Retinal pigment epithelial cell (primary cell): ENCODE measurements around the gene RAPGEF1.
A peak's percentile ranks its signal among the peaks of the same experiment; 100 is the strongest.
"Not testable (repeated sequence)": the region's sequence is repeated elsewhere in the genome, so short reads cannot be mapped to it uniquely, and the experiment has no call there.

Experiments used
- DNase-seq: peaks from one replicate; pipeline ENCODE4 v3.0.0-alpha.2; 2010; ENCODE audit warnings: low read depth
- H3K4me3 ChIP-seq: 2 replicates; pipeline ENCODE4 v1.5.1; 2011; ENCODE audit warnings: mild to moderate bottlenecking, low read length, control low read depth, moderate library complexity
- CTCF ChIP-seq: conservative IDR thresholded peaks from 2 replicates; pipeline ENCODE4 v1.5.1; 2011; ENCODE audit warnings: low read depth, low read length, control low read depth, inconsistent platforms

RAPGEF1 gene

GRCh38 chr9:131762356-131762932 lies 22.6 kb upstream of the RAPGEF1 start:
- peak; percentile 67 for TF ChIP-seq CTCF

GRCh38 chr9:131759017-131759647 lies 19.3 kb upstream of the RAPGEF1 start:
- no peak overlapping the region for H3K4me3 ChIP-seq
- no peak for DNase-seq
- TF ChIP-seq CTCF, result no peak

More at GRCh38 chr9:131762356-131762932, 22.6 kb upstream of the RAPGEF1 start:
- H3K4me3 ChIP-seq, result no peak overlapping the region
- no peak for DNase-seq

DNA sequence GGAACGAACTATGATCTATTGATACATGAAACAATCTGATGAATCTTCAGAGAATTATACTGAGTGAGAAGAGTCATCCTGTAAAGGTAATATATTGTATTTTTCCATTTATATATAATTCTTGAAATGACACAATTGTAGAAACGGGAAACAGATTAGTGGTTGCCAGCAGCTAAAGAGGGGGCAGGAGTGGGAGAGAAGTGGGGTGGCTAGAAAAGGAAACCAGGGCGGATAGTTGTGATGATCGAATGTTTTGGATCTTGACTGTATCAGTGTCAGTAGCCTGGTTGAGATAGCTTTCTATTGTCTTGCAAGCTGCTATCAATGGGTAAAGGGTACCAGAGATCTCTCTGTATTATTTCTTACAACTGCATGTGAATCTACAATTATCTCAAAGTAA lies 17.7 kb upstream of the RAPGEF1 start:
- TF ChIP-seq CTCF, result no peak
- DNase-seq, result no peak
- H3K4me3 ChIP-seq, result no peak overlapping the region

DNA sequence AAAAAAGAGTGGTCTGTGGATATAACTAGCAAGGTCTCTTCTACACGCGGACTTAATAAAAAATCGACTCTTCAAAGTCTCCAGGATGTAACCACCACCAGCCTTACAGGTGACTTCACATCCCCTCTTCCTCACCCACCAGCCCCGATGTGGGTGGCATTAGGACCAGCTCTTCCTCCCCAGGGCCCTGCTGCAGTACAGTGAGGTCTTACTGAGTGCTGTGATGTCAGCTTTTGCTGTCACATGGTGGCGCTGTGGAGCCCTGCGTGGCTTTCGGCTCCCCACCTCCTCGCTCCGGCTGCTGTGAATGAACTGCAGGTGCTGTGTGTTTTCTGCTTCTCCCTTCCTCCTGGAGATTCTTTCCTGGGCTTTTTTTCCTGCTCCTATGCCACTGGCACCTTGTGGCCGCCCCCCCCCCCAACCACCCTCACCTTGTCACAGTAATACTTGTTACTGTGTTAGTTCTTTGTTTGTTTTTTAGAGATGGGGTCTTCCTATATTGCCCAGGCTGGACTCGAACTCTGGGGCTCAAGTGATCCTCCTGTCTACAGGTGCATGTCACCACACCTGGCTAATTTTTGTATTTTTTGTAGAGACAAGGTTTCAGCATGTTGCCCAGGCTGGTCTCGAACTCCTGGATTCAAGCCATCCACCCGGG lies 15.8 kb upstream of the RAPGEF1 start:
- H3K4me3 ChIP-seq, result no peak overlapping the region
- no peak for DNase-seq
- TF ChIP-seq CTCF, result peak; percentile 90

DNA sequence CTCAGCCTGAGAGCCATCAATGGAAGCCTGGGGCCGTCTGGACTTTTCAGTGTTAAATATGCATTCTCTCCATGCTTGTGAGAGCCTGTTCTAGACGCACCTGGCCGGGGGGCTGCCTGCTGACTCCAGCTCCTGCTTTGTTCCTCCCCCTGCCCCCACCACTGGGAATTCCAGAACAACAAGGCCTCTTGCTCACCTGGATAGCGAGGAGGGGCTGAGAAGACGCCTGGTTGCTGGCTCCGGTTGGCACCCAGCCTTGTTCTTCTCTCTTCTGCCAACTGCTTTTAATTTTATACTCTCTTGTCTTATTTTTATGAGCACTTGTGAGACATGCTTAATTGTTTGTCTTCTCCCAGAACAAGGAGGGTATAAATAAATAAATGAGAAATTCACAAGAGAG lies 15.0 kb upstream of the RAPGEF1 start:
- no peak for DNase-seq
- no peak for TF ChIP-seq CTCF

GRCh38 chr9:131753751-131754150 lies 13.9 kb upstream of the RAPGEF1 start:
- H3K4me3 ChIP-seq, result not testable (repeated sequence)

More for the DNA sequence above, 15.0 kb upstream of the RAPGEF1 start:
- H3K4me3 ChIP-seq, result no peak overlapping the region

DNA sequence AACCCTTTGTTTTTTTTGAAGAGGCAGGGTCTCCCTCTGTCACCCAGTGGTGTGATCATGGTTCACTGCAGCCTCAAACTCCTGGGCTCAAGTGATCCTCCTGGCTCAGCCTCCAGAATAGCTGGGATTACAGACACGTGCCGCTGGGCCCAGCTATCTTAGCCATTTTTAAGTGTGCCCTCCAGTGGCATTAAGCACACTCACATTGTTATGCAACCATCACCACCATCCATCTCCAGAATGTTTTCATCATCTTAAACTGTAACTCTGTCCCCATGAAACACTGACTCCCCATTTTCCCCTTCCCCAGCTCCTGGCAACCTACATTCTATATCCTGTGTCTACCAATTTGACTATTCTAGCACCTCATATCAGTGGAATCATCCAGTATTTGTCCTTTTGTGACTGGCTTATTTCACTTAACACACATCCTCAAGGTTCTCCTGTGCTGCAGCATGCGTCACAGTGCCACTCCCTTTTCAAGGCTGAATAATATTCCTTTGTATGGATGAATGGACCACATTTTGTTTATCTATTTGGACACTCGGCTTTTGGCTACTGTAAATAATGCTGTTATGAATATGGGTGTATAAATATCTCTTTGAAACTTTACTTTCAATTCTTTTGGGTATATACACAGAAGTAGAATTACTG lies 12.5 kb upstream of the RAPGEF1 start:
- H3K4me3 ChIP-seq, result no peak overlapping the region
- no peak for DNase-seq
- no peak for TF ChIP-seq CTCF

More at GRCh38 chr9:131753751-131754150, 13.9 kb upstream of the RAPGEF1 start:
- not testable (repeated sequence) for DNase-seq
